ENCODE data around the gene METTL3. TPM values are rescaled to one million over a fixed set of nuclear protein-coding genes. Genes with fewer than 3 reads are reported as not detected.
"Not testable (repeated sequence)": the region's sequence is repeated elsewhere in the genome, so short reads cannot be mapped to it uniquely, and the experiment has no call there.

METTL3 gene
- total RNA-seq, 4 donors from 2014 or later: 45.3 to 65.4 (median 58.6) TPM

GRCh38 chr14:21553266-21553665 is 42.1 kb upstream of the METTL3 start:
- H3K9me3 ChIP-seq: no peaks in the 10 kb centered on the region
- DNase-seq (ENCODE audit: low spot score in 2 of 2): no peak
- H3K36me3 ChIP-seq: no peaks in the 10 kb centered on the region
- WGBS, 2 donors: 83 to 92% methylated on average over 3 of the region's 3 CpGs
- H3K27me3 ChIP-seq: no peaks in the 10 kb centered on the region
- H3K27ac ChIP-seq: no peak overlapping the region
- no peak for TF ChIP-seq EP300 (IDR thresholded peaks at IDR 0.05)
- TF ChIP-seq, protein P1, sequence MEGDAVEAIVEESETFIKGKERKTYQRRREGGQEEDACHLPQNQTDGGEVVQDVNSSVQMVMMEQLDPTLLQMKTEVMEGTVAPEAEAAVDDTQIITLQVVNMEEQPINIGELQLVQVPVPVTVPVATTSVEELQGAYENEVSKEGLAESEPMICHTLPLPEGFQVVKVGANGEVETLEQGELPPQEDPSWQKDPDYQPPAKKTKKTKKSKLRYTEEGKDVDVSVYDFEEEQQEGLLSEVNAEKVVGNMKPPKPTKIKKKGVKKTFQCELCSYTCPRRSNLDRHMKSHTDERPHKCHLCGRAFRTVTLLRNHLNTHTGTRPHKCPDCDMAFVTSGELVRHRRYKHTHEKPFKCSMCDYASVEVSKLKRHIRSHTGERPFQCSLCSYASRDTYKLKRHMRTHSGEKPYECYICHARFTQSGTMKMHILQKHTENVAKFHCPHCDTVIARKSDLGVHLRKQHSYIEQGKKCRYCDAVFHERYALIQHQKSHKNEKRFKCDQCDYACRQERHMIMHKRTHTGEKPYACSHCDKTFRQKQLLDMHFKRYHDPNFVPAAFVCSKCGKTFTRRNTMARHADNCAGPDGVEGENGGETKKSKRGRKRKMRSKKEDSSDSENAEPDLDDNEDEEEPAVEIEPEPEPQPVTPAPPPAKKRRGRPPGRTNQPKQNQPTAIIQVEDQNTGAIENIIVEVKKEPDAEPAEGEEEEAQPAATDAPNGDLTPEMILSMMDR (IDR thresholded peaks at IDR 0.05): no peak
- TF ChIP-seq POLR2A (IDR thresholded peaks at IDR 0.05): no peak
- peaks cover 0 to 19% (median 2%) of the 10 kb centered on the region in 4 donors for H3K4me1 ChIP-seq
- H3K4me3 ChIP-seq: no peak overlapping the region

DNA sequence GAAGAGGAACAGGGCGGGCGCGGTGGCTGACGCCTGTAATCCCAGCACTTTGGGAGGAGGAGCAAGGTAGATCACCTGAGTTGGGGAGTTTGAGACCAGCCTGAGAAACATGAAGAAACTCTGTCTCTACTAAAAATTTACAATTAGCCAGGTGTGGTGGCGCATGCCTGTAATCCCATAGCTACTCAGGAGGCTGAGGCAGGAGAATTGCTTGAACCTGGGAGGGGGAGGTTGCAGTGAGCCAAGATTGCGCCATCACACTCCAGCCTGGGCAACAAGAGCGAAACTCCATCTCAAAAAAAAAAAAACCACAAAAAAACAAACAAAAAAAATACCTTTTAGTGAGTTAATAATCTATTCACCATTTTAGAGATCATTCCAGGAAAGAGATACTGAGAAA is 33.4 kb upstream of the METTL3 start:
- WGBS, 2 donors: 88 to 96% methylated on average over 7 of the region's 7 CpGs
- not testable (repeated sequence) for H3K27me3 ChIP-seq

GRCh38 chr14:21543963-21544362 is 32.8 kb upstream of the METTL3 start:
- no peak for DNase-seq (ENCODE audit: low spot score in 2 of 2)
- WGBS, 2 donors: 49 to 52% methylated on average over 5 of the region's 5 CpGs

More for the DNA sequence above, 33.4 kb upstream of the METTL3 start:
- not testable (repeated sequence) for H3K4me3 ChIP-seq; DNase-seq (ENCODE audit: low spot score in 2 of 2); H3K36me3 ChIP-seq; H3K9me3 ChIP-seq; H3K4me1 ChIP-seq; H3K27ac ChIP-seq

GRCh38 chr14:21543521-21543960 is 32.4 kb upstream of the METTL3 start:
- no peaks in the 10 kb centered on the region for H3K36me3 ChIP-seq
- no peak overlapping the region for H3K27ac ChIP-seq
- peaks cover 0 to 6% of the 10 kb centered on the region in 2 donors for H3K27me3 ChIP-seq
- WGBS, 2 donors: 32 to 38% methylated on average over 7 of the region's 7 CpGs
- no peak for TF ChIP-seq EP300 (IDR thresholded peaks at IDR 0.05)
- TF ChIP-seq POLR2A (IDR thresholded peaks at IDR 0.05): no peak
- TF ChIP-seq, protein P1 (IDR thresholded peaks at IDR 0.05): no peak
- no peaks in the 10 kb centered on the region for H3K9me3 ChIP-seq
- no peak overlapping the region for H3K4me3 ChIP-seq
- no peaks in the 10 kb centered on the region for H3K4me1 ChIP-seq
- no peak for DNase-seq (ENCODE audit: low spot score in 2 of 2)

More at GRCh38 chr14:21543963-21544362, 32.8 kb upstream of the METTL3 start:
- Histone ChIP-seq H3K36me3 (no peaks in the 10 kb centered on the region), H3K4me3 (no peak overlapping the region), H3K27ac (no peak overlapping the region), H3K27me3 (peaks cover 0 to 1% of the 10 kb centered on the region in 2 donors), H3K4me1 (no peaks in the 10 kb centered on the region), H3K9me3 (no peaks in the 10 kb centered on the region)
- TF ChIP-seq, protein P1 (IDR thresholded peaks at IDR 0.05): no peak
- TF ChIP-seq POLR2A (IDR thresholded peaks at IDR 0.05): no peak
- TF ChIP-seq EP300 (IDR thresholded peaks at IDR 0.05): no peak

- Histone ChIP-seq H3K4me1 (peaks cover 0 to 8% (median 0%) of the 10 kb centered on the region in 4 donors), H3K9me3 (no peaks in the 10 kb centered on the region), H3K27ac (no peak overlapping the region), H3K27me3 (peaks cover 0 to 23% of the 10 kb centered on the region in 2 donors), H3K4me3 (no peak overlapping the region), H3K36me3 (no peaks in the 10 kb centered on the region)
- TF ChIP-seq EP300 (IDR thresholded peaks at IDR 0.05) (no peak), POLR2A (IDR thresholded peaks at IDR 0.05) (no peak)
- TF ChIP-seq, protein P1 (IDR thresholded peaks at IDR 0.05): no peak
- DNase-seq (ENCODE audit: low spot score in 2 of 2): no peak
- 85 to 87% methylated on average over 9 of the region's 9 CpGs for WGBS, 2 donors
Measured at GRCh38 chr14:21541413-21542074, 30.4 kb upstream of the METTL3 start.

Data from tibial nerve (tissue), 4 donors.